ENCODE results near the gene TTC22. TPM values are rescaled to one million over a fixed set of nuclear protein-coding genes. Genes with fewer than 3 reads are reported as not detected.

The TTC22 gene
- total RNA-seq, 1 experiment from 2014 or later: 0.59 TPM

DNA sequence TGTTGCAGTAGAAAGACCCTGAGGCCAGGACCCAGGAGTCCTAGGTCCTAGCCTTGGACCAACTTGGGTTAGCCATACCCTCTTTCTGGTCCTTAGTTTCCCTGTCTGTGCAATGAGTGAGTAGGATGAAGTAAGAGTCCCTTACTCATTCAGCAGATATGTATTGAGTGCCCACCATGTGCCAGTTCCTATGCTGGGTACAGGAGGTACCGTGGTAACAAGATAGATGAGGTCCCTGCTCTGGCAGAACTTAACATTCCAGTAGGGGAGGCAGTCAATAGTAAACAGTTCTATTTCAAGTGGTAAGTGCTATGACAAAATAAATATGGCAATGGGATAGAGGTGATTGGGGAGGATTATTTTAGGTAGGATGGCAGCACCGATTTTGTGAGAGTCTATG lies 18.5 kb downstream of the TTC22 start:
- no peaks in the 10 kb centered on the region for H3K9me3 ChIP-seq (ENCODE audit: control insufficient read depth, low read depth, low read length)
- H3K14ac ChIP-seq (ENCODE audit: insufficient read depth, low read length): no peak overlapping the region
- no peak overlapping the region for H4K91ac ChIP-seq (ENCODE audit: insufficient read length, low read depth, low read length)
- no peak overlapping the region for H2AFZ ChIP-seq (ENCODE audit: low read length)
- no peak overlapping the region for H2BK12ac ChIP-seq (ENCODE audit: insufficient read length, low read depth, low read length)
- H3K79me2 ChIP-seq (ENCODE audit: insufficient read depth, low read length): no peaks in the 10 kb centered on the region
- peaks cover 0 to 5% of the 10 kb centered on the region in 2 experiments; a peak in 1 of 4 replicates for H3K4me1 Mint-ChIP-seq
- H2BK120ac ChIP-seq (ENCODE audit: low read depth, low read length, poor library complexity, severe bottlenecking): no peak overlapping the region
- H3K18ac ChIP-seq (ENCODE audit: insufficient read length, low read depth, low read length): no peak overlapping the region
- H2BK5ac ChIP-seq (ENCODE audit: insufficient read length, low read length): no peak overlapping the region
- no peak overlapping the region for H3K4me2 ChIP-seq (ENCODE audit: insufficient read depth, insufficient read length, low read length)
- H3K27me3 ChIP-seq (ENCODE audit: insufficient read depth, low read length): peaks cover 3% of the 10 kb centered on the region; the same call in 1 of the 2 replicates
- WGBS (ENCODE audit: extremely low coverage, insufficient read length, low lambda C conversion rate): no CpG with 5 or more reads among the region's 2 CpGs
- H4K8ac ChIP-seq (replicated peaks; ENCODE audit: insufficient read length, low read depth, low read length): no peak overlapping the region
- H3K79me1 ChIP-seq (ENCODE audit: insufficient read depth, low read depth, low read length, poor library complexity, severe bottlenecking): no peaks in the 10 kb centered on the region
- no peak overlapping the region for H3K56ac ChIP-seq (ENCODE audit: insufficient read length, low read depth, low read length)
- H3K36me3 Mint-ChIP-seq (ENCODE audit: insufficient read depth in 1 of 3, low read depth in 3 of 3): no peaks in the 10 kb centered on the region
- no peaks in the 10 kb centered on the region for H3K4me1 ChIP-seq (ENCODE audit: insufficient read depth, low read length)
- H4K5ac ChIP-seq (ENCODE audit: insufficient read length, low read depth, low read length): no peak overlapping the region
- no peak overlapping the region for H3K27ac Mint-ChIP-seq
- no peak overlapping the region for H2AK5ac ChIP-seq (ENCODE audit: insufficient read length, low read length)
- DNase-seq: no peak
- H3K4me3 Mint-ChIP-seq: no peak overlapping the region
- H3K27ac ChIP-seq (ENCODE audit: insufficient read length, low read depth, low read length): no peak overlapping the region
- H3K23ac ChIP-seq (ENCODE audit: insufficient read length, low read depth, low read length): no peak overlapping the region
- no peak overlapping the region for H2BK15ac ChIP-seq (ENCODE audit: low read depth, low read length)
- peaks cover 59% of the 10 kb centered on the region for H3K27me3 Mint-ChIP-seq (ENCODE audit: low read depth)
- no peak overlapping the region for H3T11ph ChIP-seq (ENCODE audit: low read length)
- no peak overlapping the region for H3K4ac ChIP-seq (ENCODE audit: low read depth, low read length)
- H2BK20ac ChIP-seq (ENCODE audit: low read depth, low read length, poor library complexity, severe bottlenecking): no peak overlapping the region
- H3K9me3 Mint-ChIP-seq: no peaks in the 10 kb centered on the region
- H3K23me2 ChIP-seq (ENCODE audit: insufficient read length, low read depth, low read length, poor library complexity, severe bottlenecking): no peaks in the 10 kb centered on the region
- no peak overlapping the region for H3K9ac ChIP-seq (ENCODE audit: extremely low read depth, insufficient read length, low read length)
- TF ChIP-seq, protein P1, sequence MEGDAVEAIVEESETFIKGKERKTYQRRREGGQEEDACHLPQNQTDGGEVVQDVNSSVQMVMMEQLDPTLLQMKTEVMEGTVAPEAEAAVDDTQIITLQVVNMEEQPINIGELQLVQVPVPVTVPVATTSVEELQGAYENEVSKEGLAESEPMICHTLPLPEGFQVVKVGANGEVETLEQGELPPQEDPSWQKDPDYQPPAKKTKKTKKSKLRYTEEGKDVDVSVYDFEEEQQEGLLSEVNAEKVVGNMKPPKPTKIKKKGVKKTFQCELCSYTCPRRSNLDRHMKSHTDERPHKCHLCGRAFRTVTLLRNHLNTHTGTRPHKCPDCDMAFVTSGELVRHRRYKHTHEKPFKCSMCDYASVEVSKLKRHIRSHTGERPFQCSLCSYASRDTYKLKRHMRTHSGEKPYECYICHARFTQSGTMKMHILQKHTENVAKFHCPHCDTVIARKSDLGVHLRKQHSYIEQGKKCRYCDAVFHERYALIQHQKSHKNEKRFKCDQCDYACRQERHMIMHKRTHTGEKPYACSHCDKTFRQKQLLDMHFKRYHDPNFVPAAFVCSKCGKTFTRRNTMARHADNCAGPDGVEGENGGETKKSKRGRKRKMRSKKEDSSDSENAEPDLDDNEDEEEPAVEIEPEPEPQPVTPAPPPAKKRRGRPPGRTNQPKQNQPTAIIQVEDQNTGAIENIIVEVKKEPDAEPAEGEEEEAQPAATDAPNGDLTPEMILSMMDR (conservative IDR thresholded peaks at IDR 0.05): no peak
- no peaks in the 10 kb centered on the region for H4K20me1 ChIP-seq (ENCODE audit: control insufficient read depth, insufficient read depth, insufficient read length)
